ENCODE measurements around the gene SARS2. TPM values are rescaled to one million over a fixed set of nuclear protein-coding genes. Genes with fewer than 3 reads are reported as not detected.

The SARS2 gene
- total RNA-seq, 2 donors from 2014 or later, result 23.3 to 57.5 TPM

GRCh38 chr19:38922482-38922881 lies 8.1 kb downstream of the SARS2 start:
- Histone ChIP-seq H3K27me3 (replicated peaks; ENCODE audit: insufficient read depth) (no peaks in the 10 kb centered on the region), H3K9me3 (no peaks in the 10 kb centered on the region), H3K4me3 (no peak overlapping the region), H3K4me1 (replicated peaks) (no peaks in the 10 kb centered on the region), H3K27ac (no peak overlapping the region), H3K36me3 (no peaks in the 10 kb centered on the region)
- intact Hi-C loops (cut with DNase I), result no loop called here
- no peak for DNase-seq (ENCODE audit: low spot score)
- WGBS, result 90% methylated on average over 5 of the region's 5 CpGs
- TF ChIP-seq POLR2A (IDR thresholded peaks at IDR 0.05), result no peak

DNA sequence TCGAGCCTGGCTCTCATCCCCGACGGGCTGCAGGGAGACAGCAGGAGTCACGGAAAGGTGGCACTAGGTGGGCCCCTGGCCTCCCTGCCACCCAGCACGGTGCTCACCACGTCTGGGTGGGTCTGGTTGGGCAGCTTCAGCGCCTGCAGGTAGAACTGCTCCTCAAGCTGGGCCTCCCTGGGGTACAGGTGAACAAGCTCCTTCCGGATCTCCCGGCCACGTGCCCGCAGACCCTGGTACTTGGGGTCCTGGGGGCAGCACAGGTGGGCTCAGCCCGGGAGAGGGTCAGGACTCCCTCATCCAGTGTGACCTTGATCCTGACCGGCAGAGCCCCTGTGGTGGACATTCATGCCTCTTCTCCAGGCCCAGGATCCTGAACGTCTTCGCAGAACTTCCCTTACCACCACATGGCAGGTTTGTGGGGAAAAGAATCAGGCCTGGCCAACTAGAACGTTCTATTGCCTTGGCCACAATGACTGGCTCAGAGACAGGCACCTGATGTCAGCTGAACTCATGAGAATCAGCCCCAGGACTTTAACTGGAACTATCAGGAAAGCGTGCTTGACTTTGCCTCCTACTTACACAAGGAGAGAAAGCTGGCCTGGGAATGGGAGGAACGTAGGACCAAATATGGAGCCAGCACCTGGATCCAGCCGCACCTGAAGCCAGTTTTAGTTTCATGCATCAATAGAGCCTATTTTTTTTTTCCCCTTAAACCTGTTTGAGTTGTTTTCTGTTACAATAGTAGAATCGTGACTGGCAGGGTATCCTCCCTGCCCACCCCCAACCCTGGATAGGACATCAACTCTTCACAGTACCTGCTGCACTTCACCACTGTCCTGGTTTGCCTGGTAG lies 8.9 kb downstream of the SARS2 start:
- H3K4me1 ChIP-seq (replicated peaks), result no peaks in the 10 kb centered on the region
- WGBS, result 87% methylated on average over 20 of the region's 20 CpGs
- no peaks in the 10 kb centered on the region for H3K9me3 ChIP-seq
- H3K4me3 ChIP-seq, result no peak overlapping the region
- H3K27ac ChIP-seq, result no peak overlapping the region
- intact Hi-C loops (cut with DNase I), result no loop called here
- TF ChIP-seq CTCF (IDR thresholded peaks at IDR 0.05) (no peak), POLR2A (IDR thresholded peaks at IDR 0.05) (no peak), POLR2AphosphoS5 (IDR thresholded peaks at IDR 0.05) (no peak)
- DNase-seq (ENCODE audit: low spot score), result no peak
- H3K27me3 ChIP-seq (replicated peaks; ENCODE audit: insufficient read depth), result no peaks in the 10 kb centered on the region
- no peaks in the 10 kb centered on the region for H3K36me3 ChIP-seq

DNA sequence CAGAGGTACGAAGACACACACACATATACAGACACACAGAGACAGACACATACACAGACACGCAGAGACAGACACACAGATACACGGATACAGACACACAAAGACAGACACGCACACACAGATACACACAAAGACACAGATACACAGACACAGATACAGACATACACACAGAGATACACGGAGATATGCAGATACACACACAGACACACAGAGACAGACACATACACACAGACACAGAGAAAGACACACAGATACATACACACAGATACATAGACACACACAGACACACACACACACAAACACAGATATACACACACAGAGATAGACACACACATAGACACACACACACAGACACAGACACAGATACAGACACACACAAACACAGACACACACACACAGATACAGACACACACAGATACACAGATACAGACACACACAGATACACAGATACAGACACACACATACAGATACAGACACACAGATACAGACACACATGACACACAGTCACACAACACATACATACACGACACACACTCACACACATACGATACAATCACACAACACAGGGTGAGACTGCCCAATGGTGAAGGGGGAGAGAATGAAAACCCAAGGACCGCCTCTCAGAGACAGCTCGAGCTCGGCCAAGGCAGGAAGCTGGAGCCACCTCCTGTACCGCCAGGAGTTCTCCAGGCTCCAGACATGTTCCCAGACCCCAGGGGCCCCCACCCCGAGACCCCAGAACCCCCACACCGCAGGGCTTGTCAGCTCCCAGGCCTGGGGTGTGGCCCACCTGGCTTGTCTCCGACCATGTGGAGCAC lies 9.8 kb downstream of the SARS2 start:
- no peaks in the 10 kb centered on the region for H3K36me3 ChIP-seq
- whole genome bisulfite sequencing, result 77% methylated on average over 14 of the region's 14 CpGs
- no peak for DNase-seq (ENCODE audit: low spot score)
- intact Hi-C loops (cut with DNase I), result no loop called here
- no peaks in the 10 kb centered on the region for H3K9me3 ChIP-seq
- H3K4me1 ChIP-seq (replicated peaks), result no peaks in the 10 kb centered on the region
- no peak for TF ChIP-seq POLR2AphosphoS5 (IDR thresholded peaks at IDR 0.05)
- TF ChIP-seq POLR2A (IDR thresholded peaks at IDR 0.05), result no peak
- TF ChIP-seq CTCF (IDR thresholded peaks at IDR 0.05), result no peak
- no peak overlapping the region for H3K4me3 ChIP-seq
- no peaks in the 10 kb centered on the region for H3K27me3 ChIP-seq (replicated peaks; ENCODE audit: insufficient read depth)
- H3K27ac ChIP-seq, result no peak overlapping the region

DNA sequence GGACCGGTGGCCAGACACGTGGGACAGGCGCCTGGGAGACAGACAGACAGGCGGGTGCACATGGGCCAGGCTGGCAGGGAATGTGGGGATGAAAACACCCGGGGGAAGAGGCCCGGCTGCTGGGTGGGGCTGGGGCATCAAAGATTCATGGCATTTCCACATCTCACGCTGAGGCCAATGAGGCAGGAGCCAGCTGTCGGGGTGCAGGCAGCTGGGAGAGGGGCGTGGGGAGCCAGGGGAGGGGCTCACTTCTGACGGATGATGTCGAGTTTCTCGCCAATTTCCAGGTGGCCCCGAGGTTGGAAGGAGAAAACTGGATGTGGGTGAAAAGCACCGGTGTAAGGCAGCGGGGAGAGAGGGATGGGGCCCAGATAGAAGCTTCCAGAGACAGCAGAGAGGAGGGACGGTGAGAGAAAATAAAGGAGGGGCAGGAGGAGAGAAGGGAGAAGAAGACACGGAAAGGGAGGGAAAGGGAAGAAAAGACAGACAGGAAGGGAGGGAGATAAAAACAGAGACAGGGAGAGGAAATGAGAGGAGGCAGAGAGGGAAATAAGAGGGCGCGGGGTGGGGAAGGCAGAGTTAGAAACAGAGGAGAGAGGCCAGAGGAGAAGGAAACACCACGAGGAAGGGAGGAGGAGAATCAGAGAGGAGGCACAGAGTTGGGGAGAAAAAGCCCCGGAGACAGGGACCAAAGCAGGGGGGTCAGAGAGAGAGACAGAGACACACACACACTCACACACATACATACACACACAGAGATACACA lies 10.5 kb downstream of the SARS2 start:
- TF ChIP-seq POLR2AphosphoS5 (IDR thresholded peaks at IDR 0.05), result no peak
- no peak for TF ChIP-seq CTCF (IDR thresholded peaks at IDR 0.05)
- TF ChIP-seq POLR2A (IDR thresholded peaks at IDR 0.05), result no peak
- no peaks in the 10 kb centered on the region for H3K27me3 ChIP-seq (replicated peaks; ENCODE audit: insufficient read depth)
- H3K4me3 ChIP-seq, result no peak overlapping the region
- DNase-seq (ENCODE audit: low spot score), result no peak
- H3K9me3 ChIP-seq, result no peaks in the 10 kb centered on the region
- H3K4me1 ChIP-seq (replicated peaks), result no peaks in the 10 kb centered on the region
- H3K36me3 ChIP-seq, result no peaks in the 10 kb centered on the region
- H3K27ac ChIP-seq, result no peak overlapping the region
- WGBS, result 62% methylated on average over 21 of the region's 21 CpGs
- intact Hi-C loops (cut with DNase I), result no loop called here

DNA sequence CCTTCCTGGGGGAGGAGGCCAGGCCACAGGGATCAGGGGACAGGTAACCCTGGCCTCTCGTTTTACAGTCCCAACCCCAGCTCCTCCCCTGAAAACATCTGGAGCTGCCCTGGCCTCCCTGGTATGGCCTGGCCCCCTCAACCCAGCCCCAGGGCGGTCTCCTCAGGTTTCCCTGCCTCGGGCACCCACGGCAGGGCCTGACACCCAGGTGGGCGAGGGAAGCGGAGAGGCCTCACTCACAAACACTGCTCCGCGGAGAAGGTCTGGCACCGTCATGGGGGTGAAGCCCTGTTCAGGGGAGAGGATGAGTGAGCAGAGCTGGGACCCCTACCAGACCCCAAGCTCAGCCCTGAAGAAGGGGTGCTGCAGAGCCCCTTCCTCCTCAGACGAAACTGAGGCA lies 12.0 kb downstream of the SARS2 start:
- TF ChIP-seq POLR2A (IDR thresholded peaks at IDR 0.05) (no peak), CTCF (IDR thresholded peaks at IDR 0.05) (no peak), POLR2AphosphoS5 (IDR thresholded peaks at IDR 0.05) (no peak)
- 77% methylated on average over 6 of the region's 10 CpGs for WGBS
- no peak overlapping the region for H3K27ac ChIP-seq
- H3K36me3 ChIP-seq, result no peaks in the 10 kb centered on the region
- no peaks in the 10 kb centered on the region for H3K9me3 ChIP-seq
- H3K27me3 ChIP-seq (replicated peaks; ENCODE audit: insufficient read depth), result no peaks in the 10 kb centered on the region
- DNase-seq (ENCODE audit: low spot score), result no peak
- H3K4me1 ChIP-seq (replicated peaks), result no peaks in the 10 kb centered on the region
- intact Hi-C loops (cut with DNase I), result no loop called here
- H3K4me3 ChIP-seq, result no peak overlapping the region

Measured in prostate gland (tissue), 2 donors.